Lower leg skin (tissue), 3 donors: ENCODE data around the gene CEP170B.

Source experiments
- POLR2A ChIP-seq, 2 donors: fragments of 450-650 bp; IDR thresholded peaks; one replicate each; pipeline ENCODE4 v1.6.1; 2016 to 2017; ENCODE audit warnings: antibody characterized with exemption in 2 of 2, mild to moderate bottlenecking in 1 of 2, moderate library complexity in 1 of 2
- TF ChIP-seq, protein P1 (sequence below), 3 donors: fragments of 450-650 bp; IDR thresholded peaks; one replicate each; pipeline ENCODE4 v1.5.1; 2016; ENCODE audit warnings: antibody characterized with exemption in 3 of 3, mild to moderate bottlenecking in 3 of 3, moderate library complexity in 2 of 3

GRCh38 chr14:104932676-104933631 lies 67.9 kb downstream of the CEP170B start:
- TF ChIP-seq, protein P1, sequence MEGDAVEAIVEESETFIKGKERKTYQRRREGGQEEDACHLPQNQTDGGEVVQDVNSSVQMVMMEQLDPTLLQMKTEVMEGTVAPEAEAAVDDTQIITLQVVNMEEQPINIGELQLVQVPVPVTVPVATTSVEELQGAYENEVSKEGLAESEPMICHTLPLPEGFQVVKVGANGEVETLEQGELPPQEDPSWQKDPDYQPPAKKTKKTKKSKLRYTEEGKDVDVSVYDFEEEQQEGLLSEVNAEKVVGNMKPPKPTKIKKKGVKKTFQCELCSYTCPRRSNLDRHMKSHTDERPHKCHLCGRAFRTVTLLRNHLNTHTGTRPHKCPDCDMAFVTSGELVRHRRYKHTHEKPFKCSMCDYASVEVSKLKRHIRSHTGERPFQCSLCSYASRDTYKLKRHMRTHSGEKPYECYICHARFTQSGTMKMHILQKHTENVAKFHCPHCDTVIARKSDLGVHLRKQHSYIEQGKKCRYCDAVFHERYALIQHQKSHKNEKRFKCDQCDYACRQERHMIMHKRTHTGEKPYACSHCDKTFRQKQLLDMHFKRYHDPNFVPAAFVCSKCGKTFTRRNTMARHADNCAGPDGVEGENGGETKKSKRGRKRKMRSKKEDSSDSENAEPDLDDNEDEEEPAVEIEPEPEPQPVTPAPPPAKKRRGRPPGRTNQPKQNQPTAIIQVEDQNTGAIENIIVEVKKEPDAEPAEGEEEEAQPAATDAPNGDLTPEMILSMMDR (IDR thresholded peaks at IDR 0.05): no peak
- TF ChIP-seq POLR2A (IDR thresholded peaks at IDR 0.05): no peak
